Measurements from ENCODE around the gene SLC7A8.
"Not testable (repeated sequence)": the region's sequence is repeated elsewhere in the genome, so short reads cannot be mapped to it uniquely, and the experiment has no call there.

SLC7A8 gene

DNA sequence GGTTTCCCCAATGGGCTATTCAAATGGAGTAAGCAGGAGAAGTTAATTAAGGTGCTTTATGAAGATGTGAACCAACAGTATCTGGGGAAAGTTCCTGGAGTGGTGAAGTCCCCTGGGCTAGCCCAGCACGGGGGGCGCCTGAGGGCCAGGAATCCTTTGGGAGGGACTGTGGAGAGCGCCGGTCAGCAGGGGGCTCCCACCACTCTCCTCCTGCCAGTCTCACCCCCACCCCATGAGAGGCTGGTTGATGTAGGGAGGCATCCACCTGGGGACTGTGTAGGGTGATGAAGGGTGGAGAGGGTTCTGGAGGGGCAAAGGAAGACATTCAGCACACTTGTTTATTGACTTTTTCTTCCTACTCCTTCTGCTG is 68.8 kb downstream of the SLC7A8 start:
- Mint-ChIP-seq H3K36me3 (no peaks in the 10 kb centered on the region), H3K27ac (no peak overlapping the region), H3K9me3 (no peaks in the 10 kb centered on the region), H3K4me1 (peaks cover 9% of the 10 kb centered on the region), H3K27me3 (peaks cover 5% of the 10 kb centered on the region), H3K4me3 (no peak overlapping the region)
- no peak for ATAC-seq (ENCODE audit: low read depth)
- DNase-seq (ENCODE audit: low spot score in 2 of 2) = no peak

DNA sequence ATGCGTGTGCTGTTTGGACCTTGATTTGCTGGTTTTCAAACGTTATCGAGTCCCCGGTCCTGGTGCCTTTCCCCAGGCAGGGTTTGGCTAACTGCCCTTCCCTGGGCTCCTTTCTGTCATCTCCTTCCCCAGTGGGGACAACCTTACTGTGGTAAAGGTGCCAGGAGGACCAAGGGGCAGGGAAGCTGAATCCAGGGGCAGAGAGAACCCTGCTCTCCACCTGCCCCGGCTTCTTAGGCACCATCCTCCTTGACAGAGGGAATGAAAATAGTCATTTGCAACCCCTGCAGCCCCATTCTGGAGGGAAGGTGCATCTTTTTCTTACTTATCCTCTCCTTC is 69.4 kb downstream of the SLC7A8 start:
- Mint-ChIP-seq H3K4me3 (no peak overlapping the region), H3K27me3 (peaks cover 5% of the 10 kb centered on the region), H3K36me3 (no peaks in the 10 kb centered on the region), H3K4me1 (peaks cover 6% of the 10 kb centered on the region), H3K27ac (no peak overlapping the region), H3K9me3 (no peaks in the 10 kb centered on the region)
- DNase-seq (ENCODE audit: low spot score in 2 of 2) (no peak), ATAC-seq (ENCODE audit: low read depth) (no peak)

- H3K27me3 Mint-ChIP-seq = peaks cover 5% of the 10 kb centered on the region
- peaks cover 4% of the 10 kb centered on the region for H3K4me1 Mint-ChIP-seq
- H3K36me3 Mint-ChIP-seq = no peaks in the 10 kb centered on the region
- no peak overlapping the region for H3K4me3 Mint-ChIP-seq
- H3K27ac Mint-ChIP-seq = no peak overlapping the region
- DNase-seq (ENCODE audit: low spot score in 2 of 2) (no peak), ATAC-seq (ENCODE audit: low read depth) (no peak)
- no peaks in the 10 kb centered on the region for H3K9me3 Mint-ChIP-seq
These were observed 69.9 kb downstream of the SLC7A8 start for GRCh38 chr14:23113431-23114119.

DNA sequence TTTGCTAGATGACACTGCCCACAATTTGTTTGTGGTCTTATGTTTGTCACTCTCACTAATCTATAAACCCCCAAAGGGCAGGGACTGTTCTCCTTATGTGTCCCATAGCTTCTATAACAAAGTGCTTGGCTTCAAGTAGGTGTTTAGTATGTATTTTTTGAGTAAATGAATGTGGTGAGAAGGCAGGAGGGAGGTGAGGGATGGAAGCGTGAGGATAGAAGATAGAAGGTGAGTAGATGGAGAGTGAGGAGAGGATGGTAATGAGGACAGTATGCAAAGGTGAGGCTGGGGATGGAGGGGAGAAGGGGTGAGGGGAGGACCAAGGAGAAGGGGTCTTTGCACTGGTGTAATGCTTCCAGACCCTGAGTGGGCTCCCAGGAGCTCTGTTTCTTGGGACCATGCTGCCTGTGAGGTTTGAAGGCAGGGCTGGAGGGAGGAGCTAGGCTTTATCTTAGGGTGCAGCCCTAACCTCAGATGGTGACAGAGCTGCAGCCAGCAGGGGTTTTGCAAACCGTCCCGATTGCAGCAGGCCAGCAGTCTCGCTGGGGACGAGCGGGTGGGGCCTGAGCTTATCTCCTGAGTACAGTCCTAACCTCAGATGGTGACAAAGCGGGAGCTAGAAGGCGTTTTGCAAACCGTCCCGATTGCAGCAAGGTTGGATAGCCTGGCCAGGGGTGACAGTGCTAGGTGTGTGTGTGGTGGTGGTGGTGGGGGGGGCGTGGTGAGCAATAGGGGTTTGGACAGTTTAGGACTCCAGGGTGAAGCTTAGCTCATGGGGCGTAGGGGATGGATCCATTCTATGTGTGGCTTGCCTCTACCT is 70.9 kb downstream of the SLC7A8 start:
- DNase-seq (ENCODE audit: low spot score in 2 of 2) (no peak), ATAC-seq (ENCODE audit: low read depth) (no peak)
- H3K27me3 Mint-ChIP-seq = peaks cover 5% of the 10 kb centered on the region
- no peaks in the 10 kb centered on the region for H3K36me3 Mint-ChIP-seq
- H3K9me3 Mint-ChIP-seq = no peaks in the 10 kb centered on the region
- no peak overlapping the region for H3K27ac Mint-ChIP-seq
- H3K4me1 Mint-ChIP-seq = peaks cover 2% of the 10 kb centered on the region
- no peak overlapping the region for H3K4me3 Mint-ChIP-seq

DNA sequence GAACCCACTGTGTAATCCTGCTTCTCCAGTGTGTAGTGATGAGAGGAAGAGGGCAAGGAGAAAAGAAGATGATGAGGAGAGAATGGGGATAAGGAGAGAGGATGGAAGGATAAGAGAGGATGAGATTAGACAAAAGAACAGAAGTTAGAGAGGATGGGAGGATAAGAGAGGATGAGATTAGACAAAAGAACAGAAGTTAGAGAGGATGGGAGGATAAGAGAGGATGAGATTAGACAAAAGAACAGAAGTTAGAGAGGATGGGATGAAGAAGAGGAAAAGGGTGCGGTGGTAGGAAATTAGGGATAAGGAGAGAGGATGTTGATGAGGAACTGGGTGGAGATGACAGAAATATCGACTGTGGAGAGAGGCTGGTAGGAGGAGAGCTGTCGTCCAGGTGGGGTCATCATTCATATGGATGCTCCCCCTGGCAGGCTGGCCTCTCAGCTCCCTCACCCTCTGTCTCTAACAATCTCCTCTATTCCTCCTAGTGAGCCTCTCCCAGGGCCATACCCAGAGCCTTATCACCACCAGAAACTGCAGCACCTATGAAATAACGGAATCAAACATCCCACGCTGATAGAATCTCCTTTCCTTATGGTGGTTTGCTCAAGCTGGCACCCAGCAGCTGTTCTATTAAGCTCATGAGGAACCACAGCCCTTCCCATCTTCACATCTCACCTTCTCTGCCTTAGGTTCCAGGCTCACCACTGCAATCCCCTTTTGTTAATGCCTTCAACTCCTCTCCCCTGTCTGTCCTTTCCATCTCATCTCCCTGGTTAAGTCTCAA is 72.7 kb downstream of the SLC7A8 start:
- H3K27me3 Mint-ChIP-seq = peaks cover 5% of the 10 kb centered on the region
- peaks cover 9% of the 10 kb centered on the region for H3K4me1 Mint-ChIP-seq
- no peak overlapping the region for H3K27ac Mint-ChIP-seq
- no peaks in the 10 kb centered on the region for H3K36me3 Mint-ChIP-seq
- ATAC-seq (ENCODE audit: low read depth) (no peak), DNase-seq (ENCODE audit: low spot score in 2 of 2) (no peak)
- H3K9me3 Mint-ChIP-seq = no peaks in the 10 kb centered on the region
- H3K4me3 Mint-ChIP-seq = no peak overlapping the region

DNA sequence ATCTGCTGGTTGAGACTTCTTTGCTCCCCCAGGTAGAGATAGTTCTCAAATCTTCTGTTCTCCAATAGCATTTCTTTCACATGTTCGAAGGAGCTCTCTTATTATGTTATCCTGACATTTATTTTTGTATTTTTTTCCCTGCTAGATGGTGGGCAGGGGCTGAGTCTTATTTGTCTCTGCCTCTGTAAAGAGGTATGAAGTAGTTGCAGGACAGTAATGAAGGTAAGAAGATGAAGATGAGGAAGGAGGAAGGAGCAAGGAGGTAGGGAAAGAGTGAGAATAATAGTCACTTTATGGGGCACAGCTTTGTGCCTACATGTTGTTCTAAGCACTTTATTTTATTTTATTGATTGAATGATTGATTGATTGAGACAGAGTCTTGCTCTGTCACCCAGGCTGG is 73.7 kb downstream of the SLC7A8 start:
- ATAC-seq (ENCODE audit: low read depth) (no peak), DNase-seq (ENCODE audit: low spot score in 2 of 2) (no peak)
- Mint-ChIP-seq H3K36me3 (no peaks in the 10 kb centered on the region), H3K9me3 (no peaks in the 10 kb centered on the region), H3K27ac (no peak overlapping the region), H3K4me1 (peaks cover 9% of the 10 kb centered on the region), H3K4me3 (no peak overlapping the region), H3K27me3 (peaks cover 2% of the 10 kb centered on the region)

- H3K4me1 Mint-ChIP-seq; ATAC-seq (ENCODE audit: low read depth); H3K9me3 Mint-ChIP-seq; H3K36me3 Mint-ChIP-seq; DNase-seq (ENCODE audit: low spot score in 2 of 2); H3K27me3 Mint-ChIP-seq; H3K27ac Mint-ChIP-seq; H3K4me3 Mint-ChIP-seq: not testable (repeated sequence)
These were observed 75.3 kb downstream of the SLC7A8 start for GRCh38 chr14:23108169-23108568.

GRCh38 chr14:23107620-23108019 is 75.8 kb downstream of the SLC7A8 start:
- H3K4me3 Mint-ChIP-seq; H3K36me3 Mint-ChIP-seq; H3K9me3 Mint-ChIP-seq; H3K4me1 Mint-ChIP-seq; H3K27me3 Mint-ChIP-seq; ATAC-seq (ENCODE audit: low read depth); DNase-seq (ENCODE audit: low spot score in 2 of 2); H3K27ac Mint-ChIP-seq: not testable (repeated sequence)

DNA sequence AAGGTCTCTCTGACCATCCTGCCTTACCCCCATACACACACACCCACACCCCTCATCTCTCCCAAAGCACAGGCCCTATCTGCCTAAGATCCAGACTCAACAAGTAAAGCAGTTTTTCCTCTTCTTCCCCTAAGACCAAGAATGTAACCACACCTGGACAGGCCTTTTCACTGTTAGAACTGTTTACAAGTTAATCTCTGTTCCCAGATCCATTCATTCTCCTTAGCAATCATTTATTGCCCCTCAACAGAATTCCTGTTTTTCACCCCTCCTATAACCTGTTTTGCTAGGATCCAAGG is 76.8 kb downstream of the SLC7A8 start:
- no peaks in the 10 kb centered on the region for H3K36me3 Mint-ChIP-seq
- H3K9me3 Mint-ChIP-seq = no peaks in the 10 kb centered on the region
- no peak overlapping the region for H3K4me3 Mint-ChIP-seq
- peaks cover 7% of the 10 kb centered on the region for H3K4me1 Mint-ChIP-seq
- DNase-seq (ENCODE audit: low spot score in 2 of 2) (no peak), ATAC-seq (ENCODE audit: low read depth) (no peak)
- no peak overlapping the region for H3K27ac Mint-ChIP-seq
- no peaks in the 10 kb centered on the region for H3K27me3 Mint-ChIP-seq

DNA sequence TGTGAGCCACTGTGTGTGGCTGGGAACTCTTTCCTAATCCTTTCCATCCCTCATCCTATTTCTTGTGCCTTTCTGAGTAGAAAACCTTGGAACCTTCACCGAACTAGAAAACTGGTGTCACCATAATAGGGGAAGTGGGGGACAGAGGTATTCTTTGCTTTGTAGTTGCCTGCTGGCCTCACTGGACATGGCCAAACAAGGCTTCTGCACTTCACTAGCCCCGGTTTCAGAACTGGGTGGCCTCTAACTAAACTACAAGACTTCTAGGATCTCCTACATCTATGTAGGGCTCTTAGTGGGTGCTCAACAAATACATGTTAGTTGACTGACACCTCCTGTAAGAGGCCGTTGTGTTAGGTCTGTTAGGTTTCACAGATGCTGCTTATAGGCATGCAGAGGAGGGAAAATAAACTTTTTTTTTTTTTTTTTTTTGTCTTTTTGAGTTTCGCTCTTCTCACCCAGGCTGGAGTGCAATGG is 78.1 kb downstream of the SLC7A8 start:
- Mint-ChIP-seq H3K9me3 (no peaks in the 10 kb centered on the region), H3K4me3 (no peak overlapping the region), H3K36me3 (no peaks in the 10 kb centered on the region), H3K4me1 (peaks cover 7% of the 10 kb centered on the region), H3K27me3 (no peaks in the 10 kb centered on the region), H3K27ac (no peak overlapping the region)
- no peak for ATAC-seq (ENCODE audit: low read depth)
- no peak for DNase-seq (ENCODE audit: low spot score in 2 of 2)

DNA sequence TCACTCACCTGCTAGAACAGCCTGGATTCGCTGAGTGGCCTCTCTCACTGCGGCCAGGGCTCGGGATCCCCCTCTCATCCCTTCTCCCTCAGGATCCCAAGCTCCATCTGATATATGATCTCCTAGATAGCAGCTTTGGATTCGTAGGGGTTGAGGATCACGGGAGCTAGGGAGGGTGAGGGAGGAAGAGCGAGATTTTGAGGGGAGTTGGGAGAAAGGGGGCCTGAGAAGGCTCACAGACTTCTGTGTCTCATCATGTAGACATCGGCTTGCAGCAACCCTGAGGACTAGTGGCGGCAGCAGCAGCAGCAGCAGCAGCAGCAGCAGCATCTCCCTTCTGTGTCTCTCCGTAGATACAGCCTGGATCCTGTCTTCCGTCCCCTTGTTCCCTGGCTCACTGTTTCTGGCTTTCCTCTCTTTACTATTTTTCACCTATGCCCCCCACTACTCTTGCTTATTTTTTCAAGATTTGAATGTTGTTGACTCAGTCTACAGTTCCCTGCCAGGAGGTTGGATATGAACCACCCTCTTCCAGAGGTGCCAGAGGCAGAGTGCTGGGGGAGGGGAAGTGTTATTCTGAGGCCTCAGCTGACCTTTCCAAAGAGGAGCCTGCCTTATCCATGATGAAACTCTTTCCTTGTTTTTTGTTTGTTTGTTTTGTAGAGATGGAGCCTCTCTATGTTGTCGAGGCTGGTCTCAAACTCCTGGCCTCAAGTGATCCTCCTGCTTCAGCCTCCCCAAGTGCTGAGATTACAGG is 78.7 kb downstream of the SLC7A8 start, which contains the start of gene CIROP:
Gene CIROP, minus strand, starts transcription at position 399 of the 757 bp plus-strand sequence. Its CDS starts 69 bp downstream, at position 330.
- Mint-ChIP-seq H3K4me1 (peaks cover 7% of the 10 kb centered on the region), H3K36me3 (peaks cover under 1% of the 10 kb centered on the region), H3K4me3 (no peak within 1 kb of the TSS), H3K27me3 (no peaks in the 10 kb centered on the region), H3K9me3 (no peaks in the 10 kb centered on the region), H3K27ac (no peak within 1 kb of the TSS)
- ATAC-seq (ENCODE audit: low read depth) (no peak), DNase-seq (ENCODE audit: low spot score in 2 of 2) (no peak)

DNA sequence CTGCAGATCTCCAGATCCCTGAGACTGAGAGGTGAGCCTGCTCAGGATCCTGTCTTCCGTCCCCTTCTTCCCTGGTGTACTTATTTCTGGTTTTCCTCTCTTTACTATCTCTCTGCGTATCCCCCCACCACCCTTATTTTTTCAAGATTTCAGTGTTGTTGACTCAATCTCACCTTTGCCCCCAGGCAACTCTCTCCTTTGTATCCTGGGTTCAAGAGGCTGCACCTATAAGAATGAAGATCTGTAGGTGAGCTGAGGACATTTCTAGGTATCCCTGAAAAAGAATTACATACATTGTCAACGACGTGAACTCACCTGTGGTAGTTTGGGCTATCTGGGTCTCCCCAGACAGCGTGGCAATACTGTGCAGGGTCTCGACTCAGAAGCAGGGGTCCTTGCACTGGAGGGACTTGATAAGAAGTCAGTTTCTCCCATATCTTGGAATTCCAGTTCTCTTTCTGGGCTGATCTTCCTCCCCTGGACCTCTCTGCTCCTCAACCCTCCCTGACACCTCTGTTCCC is 79.3 kb downstream of the SLC7A8 start:
- Mint-ChIP-seq H3K9me3 (no peaks in the 10 kb centered on the region), H3K27me3 (no peaks in the 10 kb centered on the region), H3K4me1 (peaks cover 8% of the 10 kb centered on the region), H3K4me3 (no peak overlapping the region), H3K27ac (no peak overlapping the region), H3K36me3 (peaks cover 5% of the 10 kb centered on the region)
- DNase-seq (ENCODE audit: low spot score in 2 of 2) = no peak
- no peak for ATAC-seq (ENCODE audit: low read depth)

DNA sequence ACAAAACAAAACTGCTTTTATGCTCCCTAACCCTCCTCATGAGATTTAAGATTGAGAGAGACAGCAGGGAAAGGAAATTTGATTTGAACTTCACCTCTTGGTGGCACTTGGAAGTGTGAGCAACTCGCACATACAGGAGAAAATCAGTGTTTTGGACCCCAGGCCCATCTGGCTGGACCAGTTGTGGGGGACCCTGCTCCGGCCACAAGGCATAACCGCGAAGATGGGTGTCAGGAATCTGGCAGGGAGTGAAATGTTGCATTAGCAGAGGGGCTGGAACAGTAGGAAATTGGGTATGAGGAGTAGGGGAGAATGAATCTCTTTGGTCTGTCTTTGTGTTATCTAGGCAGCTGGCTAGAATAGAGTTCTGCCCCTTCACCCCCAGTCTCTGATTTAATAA is 79.9 kb downstream of the SLC7A8 start:
- ATAC-seq (ENCODE audit: low read depth) (no peak), DNase-seq (ENCODE audit: low spot score in 2 of 2) (no peak)
- peaks cover 9% of the 10 kb centered on the region for H3K4me1 Mint-ChIP-seq
- H3K27ac Mint-ChIP-seq = no peak overlapping the region
- H3K9me3 Mint-ChIP-seq = no peaks in the 10 kb centered on the region
- H3K27me3 Mint-ChIP-seq = no peaks in the 10 kb centered on the region
- peaks cover 6% of the 10 kb centered on the region for H3K36me3 Mint-ChIP-seq
- H3K4me3 Mint-ChIP-seq = no peak overlapping the region

All from memory B cell (primary cell).